Fibroblast of lung (primary cell): Measurements from ENCODE around the gene ASTN1.

Source experiments
- CTCF ChIP-seq, 2 donors: IDR thresholded peaks in 1 of 2; conservative IDR thresholded peaks in 1 of 2; 1 replicate in 1 of 2; 2 replicates in 1 of 2; pipeline ENCODE4 v1.5.1; 2011 to 2012; ENCODE audit warnings: low read length in 2 of 2, control low read depth in 1 of 2, inconsistent platforms in 1 of 2, low read depth in 1 of 2, mild to moderate bottlenecking in 1 of 2
- EZH2 ChIP-seq: IDR thresholded peaks from 2 replicates; pipeline ENCODE4 v1.5.1; 2012; ENCODE audit warnings: low read length, control low read depth, mild to moderate bottlenecking; ENCODE audit errors: missing control alignments

- no peak for TF ChIP-seq CTCF (conservative IDR thresholded peaks at IDR 0.05 in 1 of 2, IDR thresholded peaks at IDR 0.05 in 1 of 2; ENCODE audit: low read depth in 1 of 2, low read length in 2 of 2)
- TF ChIP-seq EZH2 = no peak
Observed at GRCh38 chr1:177011508-177011907, 153.0 kb downstream of the ASTN1 start.
